Stimulated activated CD4-positive, alpha-beta T cell treated with anti-CD3 and anti-CD28 coated beads, Interleukin-15, amount 100 ng/mL, for 24 hours (primary cell): Measurements from ENCODE around the gene CDK5.
A peak's percentile ranks its signal among the peaks of the same experiment; 100 is the strongest.

Experiments
- DNase-seq: peaks from one replicate; pipeline ENCODE4 v3.0.0-alpha.2; 2020

The CDK5 gene

GRCh38 chr7:151085691-151086620, 28.3 kb upstream of the CDK5 start, which contains the start of gene AGAP3:
TSS of gene AGAP3 (plus strand) at chr7:151086475. CDS start at chr7:151086742, 267 bp downstream.
- peak; percentile 74 for DNase-seq

- DNase-seq = no peak
Observed at GRCh38 chr7:151085329-151085690, 27.6 kb upstream of the CDK5 start.

- DNase-seq = no peak
Observed at GRCh38 chr7:151083824-151084160, 26.1 kb upstream of the CDK5 start.

- peak; percentile 92 for DNase-seq
Observed at GRCh38 chr7:151083071-151083823, 25.6 kb upstream of the CDK5 start, which contains the start of gene TMUB1. TSS of gene TMUB1 (minus strand) at chr7:151083493. CDS start at chr7:151082563, 930 bp downstream.

- no peak for DNase-seq
Observed at GRCh38 chr7:151082141-151083070, 24.7 kb upstream of the CDK5 start.

- no peak for DNase-seq
Observed at GRCh38 chr7:151081170-151082101, 23.7 kb upstream of the CDK5 start.

- peak; percentile 93 for DNase-seq
Observed at GRCh38 chr7:151080522-151081169, 22.9 kb upstream of the CDK5 start, which contains the start of gene FASTK. TSS of gene FASTK (minus strand) at chr7:151080809. CDS start at chr7:151080766, 43 bp downstream.

- no peak for DNase-seq
Observed at GRCh38 chr7:151080067-151080521, 22.4 kb upstream of the CDK5 start.

GRCh38 chr7:151079199-151079910, 21.7 kb upstream of the CDK5 start:
- no peak for DNase-seq

GRCh38 chr7:151078233-151079040, 20.7 kb upstream of the CDK5 start:
- no peak for DNase-seq

- DNase-seq = no peak
Observed at GRCh38 chr7:151077705-151078232, 20.1 kb upstream of the CDK5 start.

GRCh38 chr7:151076863-151077704, 19.4 kb upstream of the CDK5 start:
- DNase-seq = peak; percentile 45

GRCh38 chr7:151075978-151076426, 18.3 kb upstream of the CDK5 start:
- no peak for DNase-seq

- DNase-seq = no peak
Observed at GRCh38 chr7:151075662-151075971, 17.9 kb upstream of the CDK5 start.

- DNase-seq = no peak
Observed at GRCh38 chr7:151074817-151075661, 17.3 kb upstream of the CDK5 start.

- DNase-seq = no peak
Observed at GRCh38 chr7:151073990-151074389, 16.3 kb upstream of the CDK5 start.
